PC-3 (cell line): ENCODE data around the gene ATG101. TPM values are rescaled to one million over a fixed set of nuclear protein-coding genes. Genes with fewer than 3 reads are reported as not detected.

Experiments
- ATAC-seq: fragments of 200-7000 bp; cut with Tn5 transposase; 2 replicates; pipeline ENCODE4 v1.9.1; 2020; ENCODE audit warnings: mild to moderate bottlenecking, moderate library complexity
- BruUV-seq: library from RNA; stranded (reverse); fragments of 400-500 nt; replicated peaks from 2 replicates; lab custom pipeline; 2021; lab: Mats Ljungman, UMichigan
- CTCF ChIA-PET: fragments of 300-600 bp; sonication (Branson Sonifier 250); formaldehyde crosslinking; loops from one replicate; lab custom pipeline; 2022; ENCODE audit warnings: antibody characterized with exemption; lab: Charles Lee
- POLR2A ChIA-PET: fragments of 300-600 bp; sonication (Branson Sonifier 250); formaldehyde crosslinking; loops from one replicate; lab custom pipeline; 2022; ENCODE audit warnings: antibody characterized with exemption; ENCODE audit not compliant: unreplicated experiment; lab: Charles Lee
- DNase-seq: peaks from one replicate; pipeline ENCODE4 v3.0.0-alpha.2; 2015
- H2AFZ ChIP-seq: fragments of 300-600 bp; sonication (generic); 2 replicates; pipeline ENCODE4 v1.6.0; 2016; ENCODE audit warnings: antibody characterized with exemption, low read length
- H3F3A ChIP-seq: fragments of 300-600 bp; sonication (generic); one replicate; pipeline ENCODE4 v1.6.0; 2017; ENCODE audit warnings: antibody characterized with exemption, low read length, control low read depth, mild to moderate bottlenecking; ENCODE audit not compliant: unreplicated experiment
- H3K27ac ChIP-seq: fragments of 300-600 bp; sonication (generic); 2 replicates; pipeline ENCODE4 v1.5.1; 2016; ENCODE audit warnings: mild to moderate bottlenecking, low read length
- H3K27me3 ChIP-seq: fragments of 300-600 bp; sonication (generic); 2 replicates; pipeline ENCODE4 v1.6.1; 2016; ENCODE audit warnings: low read length, mixed read lengths
- H3K36me3 ChIP-seq: fragments of 300-600 bp; sonication (generic); 2 replicates; pipeline ENCODE4 v1.6.1; 2016; ENCODE audit warnings: low read depth, mixed run types, low read length, mixed read lengths
- H3K4me1 ChIP-seq: fragments of 300-600 bp; sonication (generic); 2 replicates; pipeline ENCODE4 v1.5.1; 2016; ENCODE audit warnings: low read length; ENCODE audit not compliant: insufficient read depth
- H3K4me2 ChIP-seq: fragments of 300-600 bp; sonication (generic); 2 replicates; pipeline ENCODE4 v1.6.0; 2016; ENCODE audit warnings: low read length
- H3K4me3 ChIP-seq: fragments of 300-600 bp; sonication (generic); 2 replicates; pipeline ENCODE4 v1.5.1; 2016; ENCODE audit warnings: mild to moderate bottlenecking, low read length, mixed read lengths
- H3K79me2 ChIP-seq: fragments of 300-600 bp; sonication (generic); 2 replicates; pipeline ENCODE4 v1.6.1; 2017; ENCODE audit warnings: low read length, mixed read lengths
- H3K9ac ChIP-seq: fragments of 300-600 bp; sonication (generic); 2 replicates; pipeline ENCODE4 v1.6.0; 2016; ENCODE audit warnings: mild to moderate bottlenecking, low read length
- H3K9me2 ChIP-seq: fragments of 300-600 bp; sonication (generic); replicated peaks from 2 replicates; pipeline ENCODE4 v1.6.1; 2016; ENCODE audit warnings: mixed run types, low read length, mixed read lengths
- H3K9me3 ChIP-seq: fragments of 300-600 bp; sonication (generic); 2 replicates; pipeline ENCODE4 v1.6.1; 2016; ENCODE audit warnings: low read length, mixed read lengths
- H4K20me1 ChIP-seq: fragments of 300-600 bp; sonication (generic); 2 replicates; pipeline ENCODE4 v1.6.1; 2016; ENCODE audit warnings: low read length, mixed read lengths
- EZH2 ChIP-seq: fragments of 300-600 bp; sonication (generic); IDR thresholded peaks from one replicate; pipeline ENCODE4 v1.6.1; 2017; ENCODE audit warnings: antibody characterized with exemption, mild to moderate bottlenecking, low read length; ENCODE audit not compliant: unreplicated experiment
- EZH2phosphoT487 ChIP-seq: fragments of 300-600 bp; sonication (generic); IDR thresholded peaks from 2 replicates; pipeline ENCODE4 v1.6.1; 2018; ENCODE audit warnings: mild to moderate bottlenecking, antibody characterized with exemption, low read length, borderline replicate concordance
- intact Hi-C: fragments of 100-400 bp; cut with micrococcal nuclease; formaldehyde crosslinking; loops from 2 replicates; pipeline ENCODE4 v1.9.0; 2023
- total RNA-seq: library from RNA; depleted of rRNA; stranded (reverse); fragments of >200 nt; gene quantifications from 2 replicates; pipeline ENCODE4 v1.2.3, GENCODE V29; 2014
- TF ChIP-seq, protein P1 (sequence below): fragments of 300-600 bp; sonication (generic); conservative IDR thresholded peaks from 2 replicates; pipeline ENCODE4 v1.5.1; 2017; ENCODE audit warnings: antibody characterized with exemption, low read depth, mild to moderate bottlenecking, low read length

ATG101 gene
- total RNA-seq, 1 experiment from 2014 or later = 110 TPM

DNA sequence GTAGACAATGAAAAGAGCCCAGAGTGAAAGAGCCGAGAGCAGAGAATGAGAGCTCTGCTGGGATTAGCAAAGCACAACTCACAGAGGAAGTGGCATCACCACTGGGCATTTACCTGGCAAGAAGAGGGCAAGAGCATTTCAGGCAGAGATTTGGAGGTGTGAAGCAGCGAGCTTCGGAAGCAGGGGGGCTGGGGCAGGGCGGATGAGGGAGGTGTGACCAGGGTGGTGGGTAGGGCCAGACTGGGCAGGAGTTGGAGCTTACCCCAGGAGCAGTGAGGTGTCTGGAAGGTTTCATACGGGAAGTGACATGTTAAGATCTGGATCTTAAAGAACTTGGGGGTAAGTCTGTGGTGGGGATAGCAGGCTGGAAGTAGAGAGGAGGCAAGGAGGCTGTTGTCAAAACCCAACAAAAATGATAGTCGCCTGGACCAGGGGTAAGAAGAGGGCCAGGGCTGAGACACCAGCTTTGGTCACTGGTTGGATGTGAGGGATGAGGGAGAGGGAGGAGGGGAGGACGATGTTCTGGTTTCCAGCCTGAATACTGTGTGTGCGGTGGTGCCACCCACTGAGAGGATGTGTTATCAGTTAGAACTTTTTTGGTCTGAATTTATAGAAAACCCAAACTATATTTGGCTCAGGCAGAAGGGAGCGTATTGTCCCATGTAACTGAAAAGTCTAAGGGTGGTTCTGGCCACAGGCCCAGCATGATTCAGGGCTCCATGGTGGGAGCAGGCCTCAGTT, 14.9 kb downstream of the ATG101 start:
- Histone ChIP-seq H3K4me1 (no peaks in the 10 kb centered on the region), H3K36me3 (no peaks in the 10 kb centered on the region), H3K27ac (no peak overlapping the region), H3K9me3 (no peaks in the 10 kb centered on the region), H3K27me3 (no peaks in the 10 kb centered on the region), H4K20me1 (no peaks in the 10 kb centered on the region), H3K4me2 (no peak overlapping the region), H3K9me2 (no peaks in the 10 kb centered on the region), H3F3A (no peaks in the 10 kb centered on the region), H2AFZ (no peak overlapping the region), H3K4me3 (no peak overlapping the region), H3K9ac (no peak overlapping the region), H3K79me2 (no peaks in the 10 kb centered on the region)
- no peak for DNase-seq
- TF ChIP-seq EZH2phosphoT487 = no peak
- TF ChIP-seq, protein P1, sequence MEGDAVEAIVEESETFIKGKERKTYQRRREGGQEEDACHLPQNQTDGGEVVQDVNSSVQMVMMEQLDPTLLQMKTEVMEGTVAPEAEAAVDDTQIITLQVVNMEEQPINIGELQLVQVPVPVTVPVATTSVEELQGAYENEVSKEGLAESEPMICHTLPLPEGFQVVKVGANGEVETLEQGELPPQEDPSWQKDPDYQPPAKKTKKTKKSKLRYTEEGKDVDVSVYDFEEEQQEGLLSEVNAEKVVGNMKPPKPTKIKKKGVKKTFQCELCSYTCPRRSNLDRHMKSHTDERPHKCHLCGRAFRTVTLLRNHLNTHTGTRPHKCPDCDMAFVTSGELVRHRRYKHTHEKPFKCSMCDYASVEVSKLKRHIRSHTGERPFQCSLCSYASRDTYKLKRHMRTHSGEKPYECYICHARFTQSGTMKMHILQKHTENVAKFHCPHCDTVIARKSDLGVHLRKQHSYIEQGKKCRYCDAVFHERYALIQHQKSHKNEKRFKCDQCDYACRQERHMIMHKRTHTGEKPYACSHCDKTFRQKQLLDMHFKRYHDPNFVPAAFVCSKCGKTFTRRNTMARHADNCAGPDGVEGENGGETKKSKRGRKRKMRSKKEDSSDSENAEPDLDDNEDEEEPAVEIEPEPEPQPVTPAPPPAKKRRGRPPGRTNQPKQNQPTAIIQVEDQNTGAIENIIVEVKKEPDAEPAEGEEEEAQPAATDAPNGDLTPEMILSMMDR = no peak
- no peak for TF ChIP-seq EZH2
- intact Hi-C loops = loop anchor here (5.0 kb wide), 1 partner anchor 33 kb away; no protein-coding TSS in a partner anchor
- POLR2A ChIA-PET = interaction anchor here (0.6 kb wide), 1 partner anchor 23 kb away, joined by 3 read pairs; no protein-coding TSS in a partner anchor
- ATAC-seq = no peak
- CTCF ChIA-PET = interaction anchor here (0.7 to 1.0 kb wide), 2 partner anchors 55 to 59 kb away, joined by 4 to 7 read pairs; no protein-coding TSS in a partner anchor
- no TSS peak for BruUV-seq

DNA sequence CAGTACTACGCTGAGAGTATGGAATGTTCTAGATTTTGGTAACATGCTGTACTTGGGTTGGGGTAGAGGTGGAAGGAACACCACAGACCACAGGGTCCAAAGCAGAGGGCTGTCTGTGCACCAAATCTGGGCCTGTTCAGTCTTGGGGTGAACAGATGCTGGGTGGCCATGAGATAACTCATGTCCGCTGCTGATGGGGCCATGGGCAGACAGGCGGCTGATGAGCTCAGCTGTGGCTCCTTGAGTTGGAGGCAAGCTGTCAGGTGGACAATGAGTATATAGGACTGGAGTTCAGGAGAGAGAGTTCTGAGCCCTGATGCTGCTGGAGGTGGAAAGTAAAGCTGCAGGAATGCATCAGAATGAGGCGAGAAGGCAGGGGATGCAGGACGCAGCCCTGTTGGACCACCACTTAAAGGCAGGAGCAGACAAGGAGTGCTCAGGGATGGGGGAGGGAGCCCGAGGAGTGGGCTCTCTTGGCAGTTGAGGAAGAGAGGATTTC, 16.0 kb downstream of the ATG101 start:
- Histone ChIP-seq H3K4me3 (no peak overlapping the region), H3K9ac (no peak overlapping the region), H2AFZ (no peak overlapping the region), H3K27ac (no peak overlapping the region), H3K27me3 (no peaks in the 10 kb centered on the region), H3K36me3 (no peaks in the 10 kb centered on the region), H3K79me2 (no peaks in the 10 kb centered on the region), H3K9me2 (no peaks in the 10 kb centered on the region), H3K9me3 (no peaks in the 10 kb centered on the region), H3K4me1 (no peaks in the 10 kb centered on the region), H3F3A (no peaks in the 10 kb centered on the region), H3K4me2 (no peak overlapping the region), H4K20me1 (no peaks in the 10 kb centered on the region)
- ChIA-PET POLR2A (no interaction called here), CTCF (interaction anchor here (0.6 kb wide), 1 partner anchor 60 kb away, joined by 3 read pairs; no protein-coding TSS in a partner anchor)
- TF ChIP-seq, protein P1 = no peak
- TF ChIP-seq EZH2 (no peak), EZH2phosphoT487 (no peak)
- no peak for ATAC-seq
- DNase-seq = no peak
- intact Hi-C loops = no loop called here
- BruUV-seq = no TSS peak

DNA sequence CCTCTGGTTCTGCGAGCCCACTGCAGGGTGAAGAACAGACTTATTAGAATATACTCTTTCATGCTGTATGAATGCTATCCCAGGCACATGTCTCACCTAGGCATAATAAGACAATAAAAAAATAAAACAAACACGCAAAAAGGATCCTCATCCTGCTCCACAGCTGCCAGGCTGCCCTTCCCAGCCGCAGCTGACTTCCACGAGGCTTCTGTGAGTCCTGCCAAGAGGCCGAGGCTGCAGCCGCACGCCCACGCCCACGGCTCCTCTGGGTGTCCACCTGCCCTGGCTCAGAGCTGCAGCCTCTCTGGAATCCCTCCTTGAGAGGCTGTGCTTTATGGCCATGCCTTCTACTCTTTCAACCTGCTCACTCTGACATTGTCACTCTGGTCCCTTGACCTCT, 16.6 kb downstream of the ATG101 start:
- H2AFZ ChIP-seq = no peak overlapping the region
- no peaks in the 10 kb centered on the region for H3K79me2 ChIP-seq
- no peak overlapping the region for H3K4me3 ChIP-seq
- H3K27ac ChIP-seq = no peak overlapping the region
- H3K4me2 ChIP-seq = no peak overlapping the region
- no peak overlapping the region for H3K9ac ChIP-seq
- no peaks in the 10 kb centered on the region for H3K9me3 ChIP-seq
- BruUV-seq = no TSS peak
- no peaks in the 10 kb centered on the region for H3K36me3 ChIP-seq
- no peaks in the 10 kb centered on the region for H3K27me3 ChIP-seq
- ATAC-seq (peak; percentile 65), DNase-seq (no peak)
- ChIA-PET CTCF (interaction anchor here (0.6 kb wide), 1 partner anchor 61 kb away, joined by 3 read pairs; no protein-coding TSS in a partner anchor), POLR2A (no interaction called here)
- intact Hi-C loops = no loop called here
- no peak for TF ChIP-seq EZH2
- TF ChIP-seq, protein P1 = no peak
- TF ChIP-seq EZH2phosphoT487 = no peak
- H3K4me1 ChIP-seq = no peaks in the 10 kb centered on the region
- no peaks in the 10 kb centered on the region for H3F3A ChIP-seq
- no peaks in the 10 kb centered on the region for H3K9me2 ChIP-seq
- no peaks in the 10 kb centered on the region for H4K20me1 ChIP-seq
